SKM-1 treated with dmso at 0.1 percent for 144 hours (cell line): ENCODE measurements around the gene RERE.

Experiments
- DNase-seq: peaks from one replicate; lab custom pipeline; 2025; ENCODE audit not compliant: unreplicated experiment; lab: John Stamatoyannopoulos, UW

RERE gene

DNA sequence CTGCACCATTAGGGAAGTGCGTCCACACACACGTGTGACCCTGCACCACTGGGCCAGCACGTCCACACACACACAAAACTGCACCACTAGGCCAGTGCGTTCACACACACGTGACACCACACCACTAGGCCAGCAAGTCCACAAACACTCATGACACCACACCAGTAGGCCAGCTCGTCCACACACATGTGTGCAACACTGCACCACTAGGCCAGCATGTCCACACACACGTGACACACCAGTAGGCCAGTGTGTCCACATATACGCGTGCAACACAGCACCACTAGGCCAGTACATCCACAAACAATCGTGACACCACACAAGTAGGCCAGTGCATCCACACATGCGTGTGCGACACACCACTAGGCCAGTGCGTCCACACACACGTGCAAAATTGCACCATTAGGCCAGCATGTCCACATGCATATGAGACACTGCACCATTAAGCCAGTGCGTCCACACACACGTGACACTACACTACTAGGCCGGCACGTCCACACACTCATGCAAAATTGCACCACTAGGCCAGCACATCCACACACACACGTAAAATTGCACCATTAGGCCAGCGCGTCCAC, 264.5 kb downstream of the RERE start:
- DNase-seq: no peak

- no peak for DNase-seq
Observed at GRCh38 chr1:8551613-8552489, 265.6 kb downstream of the RERE start.

GRCh38 chr1:8551057-8551456, 266.4 kb downstream of the RERE start:
- no peak for DNase-seq

- DNase-seq: no peak
Observed at GRCh38 chr1:8547791-8548190, 269.6 kb downstream of the RERE start.

DNA sequence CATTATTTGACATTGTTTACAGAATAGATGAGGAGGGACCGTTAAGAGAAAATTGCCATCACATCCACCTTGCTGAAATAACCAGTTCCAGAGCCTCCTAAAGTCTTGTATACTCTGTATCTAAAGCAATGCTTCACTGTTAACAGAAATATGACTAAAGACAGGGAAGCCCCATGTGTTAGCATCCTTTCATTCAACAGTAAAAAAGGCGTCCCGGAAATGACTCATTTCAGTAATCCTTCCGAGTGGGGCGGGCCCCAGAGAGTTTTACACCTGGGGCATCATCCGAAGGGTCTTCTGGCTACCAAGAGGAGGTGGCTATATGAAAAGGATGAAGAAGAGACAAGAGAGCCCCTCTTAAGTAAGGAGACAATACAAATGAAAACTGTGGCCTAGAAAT, 272.4 kb downstream of the RERE start:
- DNase-seq: no peak

GRCh38 chr1:8544644-8545043, 272.8 kb downstream of the RERE start:
- no peak for DNase-seq

DNA sequence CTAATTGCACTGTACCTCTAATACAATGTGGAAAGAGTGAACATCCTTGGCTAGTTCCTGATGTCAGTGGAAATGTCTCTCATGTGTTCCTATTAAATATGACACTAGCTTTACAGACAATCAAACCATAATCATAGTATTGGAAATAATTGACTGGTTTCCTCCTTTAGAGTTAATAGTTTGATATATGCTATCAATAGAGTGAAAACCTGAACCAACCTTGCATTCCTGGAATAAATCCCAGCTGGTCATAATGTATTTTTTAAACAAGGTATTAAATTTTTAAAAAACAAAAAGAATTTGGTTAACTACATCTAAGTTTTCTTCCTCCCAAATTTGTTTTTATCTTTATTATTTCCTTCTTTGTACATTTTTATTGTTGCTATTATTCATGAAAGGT, 273.5 kb downstream of the RERE start:
- no peak for DNase-seq

DNA sequence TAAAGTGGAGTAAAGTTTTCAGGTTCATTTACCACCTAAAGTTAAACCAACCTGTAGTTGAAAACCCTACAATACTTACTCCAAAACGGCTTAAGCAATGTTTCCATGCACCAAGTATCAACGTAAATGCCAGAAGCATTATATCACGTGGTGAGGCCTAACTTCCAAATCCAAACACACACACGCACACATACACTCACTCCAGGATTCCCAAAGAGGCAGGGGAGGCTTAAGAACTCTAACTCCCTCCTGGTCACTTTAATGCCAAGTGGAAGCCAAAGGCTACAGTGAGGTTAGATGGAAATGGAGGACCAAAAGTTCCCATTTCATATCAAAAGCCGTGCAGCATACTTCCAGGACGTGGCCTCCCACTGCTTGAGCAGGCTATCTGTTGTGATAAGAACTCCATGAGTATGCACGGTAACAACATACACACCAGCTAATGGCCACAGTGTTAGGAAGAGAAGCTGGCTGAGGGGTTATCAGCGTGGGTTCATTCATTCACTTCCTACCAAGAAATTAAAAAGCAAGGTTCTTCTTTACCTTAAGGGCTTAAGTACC, 275.4 kb downstream of the RERE start:
- DNase-seq: no peak

- no peak for DNase-seq
Observed at GRCh38 chr1:8540971-8541370, 276.5 kb downstream of the RERE start.

DNA sequence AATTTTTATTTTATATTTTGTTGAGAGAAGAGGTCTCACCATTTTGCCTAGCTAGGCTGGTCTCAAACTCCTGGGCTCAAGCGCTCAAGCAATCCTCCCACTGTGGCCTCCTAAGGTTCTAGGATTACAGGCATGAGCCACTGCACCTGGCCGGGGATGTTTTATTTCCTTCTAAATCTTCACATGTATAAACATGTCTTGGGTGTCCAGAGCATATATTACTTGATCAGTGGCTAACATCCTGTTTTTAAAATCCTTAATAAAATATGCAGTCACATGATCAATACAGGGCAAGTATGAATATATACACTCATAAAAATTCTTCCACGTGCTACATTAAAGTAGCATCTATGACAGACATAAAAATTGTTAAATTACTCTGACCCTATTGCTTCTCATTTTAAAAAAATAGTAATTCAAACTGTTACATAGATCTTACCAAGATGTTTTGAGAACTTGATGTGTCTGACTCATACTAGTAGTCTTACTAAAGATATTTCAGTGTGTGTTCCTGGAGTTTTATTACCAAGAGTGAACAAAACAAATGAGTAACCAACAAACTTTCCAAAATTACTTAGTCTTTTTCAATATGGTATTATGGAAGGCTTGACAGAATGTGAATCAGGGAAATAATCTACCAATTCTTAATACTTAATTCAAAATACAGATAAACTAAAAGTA, 277.0 kb downstream of the RERE start:
- no peak for DNase-seq

- no peak for DNase-seq
Observed at GRCh38 chr1:8539683-8540082, 277.8 kb downstream of the RERE start.

DNA sequence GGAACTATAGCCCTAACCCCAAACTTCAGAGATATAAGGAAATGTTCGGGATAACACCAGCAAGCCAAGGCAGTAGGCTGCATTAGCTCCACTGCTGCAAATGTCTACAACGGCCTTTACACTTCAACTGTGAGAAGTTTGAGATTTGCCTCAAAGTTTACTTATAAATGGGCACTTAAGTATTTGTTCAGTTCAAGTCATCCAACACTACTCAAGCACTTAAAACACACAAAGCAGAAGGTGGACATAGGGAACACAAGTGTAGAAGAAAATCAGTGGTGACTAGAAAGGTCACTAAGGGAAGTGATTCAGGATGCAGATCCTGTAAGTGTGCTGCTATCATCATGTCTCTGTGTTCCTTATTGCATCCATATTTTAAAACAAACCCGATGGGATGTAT, 278.9 kb downstream of the RERE start:
- no peak for DNase-seq

DNA sequence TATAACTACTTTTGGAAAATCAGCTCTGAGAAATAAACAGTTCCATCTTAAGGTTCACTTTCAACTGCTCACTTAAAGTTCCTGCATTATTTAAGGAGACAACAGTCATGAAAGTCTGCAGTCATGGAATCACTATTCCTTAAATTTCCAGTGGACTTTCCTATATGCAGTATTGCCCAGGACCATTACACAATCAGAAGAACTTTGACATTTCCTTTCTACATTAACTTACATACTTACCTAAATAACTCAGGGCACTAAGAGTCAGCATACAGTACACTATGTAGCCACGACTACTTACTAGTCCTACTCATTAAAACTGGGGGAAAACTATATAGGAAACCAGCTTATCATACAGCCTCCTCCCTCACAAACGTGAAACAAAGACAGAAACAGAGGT, 279.4 kb downstream of the RERE start:
- DNase-seq: no peak

DNA sequence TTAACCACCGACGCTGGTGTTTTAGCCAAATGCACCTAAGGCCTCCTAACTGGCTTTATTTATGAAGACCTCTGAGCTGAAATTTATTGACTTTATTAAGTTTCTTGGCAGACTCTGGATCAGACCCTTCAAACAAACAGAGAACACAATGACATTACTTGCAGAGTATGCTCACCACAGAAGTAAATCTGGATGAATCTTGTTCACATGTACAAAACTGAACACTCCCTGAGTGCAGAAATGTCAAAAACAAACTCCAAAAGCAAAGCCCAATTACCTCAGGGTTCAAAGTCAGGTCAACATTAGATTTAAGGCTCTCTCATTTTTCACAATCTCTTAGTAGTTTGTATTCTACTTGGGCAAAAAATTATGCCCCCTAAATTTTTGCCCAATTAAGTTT, 280.9 kb downstream of the RERE start:
- DNase-seq: no peak

DNA sequence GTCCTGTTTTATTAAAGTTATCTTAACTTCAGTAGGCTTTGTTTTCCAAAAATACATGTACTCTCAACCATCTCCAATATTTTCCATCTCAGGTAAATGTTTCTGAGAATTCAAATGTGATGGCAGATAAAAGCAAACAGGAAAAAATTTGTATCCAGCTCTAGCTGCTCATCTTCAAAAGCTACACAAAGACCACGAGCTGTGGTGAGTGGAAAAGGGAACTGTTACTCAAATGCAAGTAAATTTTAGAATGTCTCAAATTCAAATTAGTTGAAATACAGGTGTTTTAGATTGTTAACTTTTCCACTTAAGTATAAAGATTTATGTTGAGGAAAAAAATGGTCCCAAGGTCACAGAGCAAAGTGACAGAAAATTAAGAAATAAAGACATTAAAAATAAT, 283.5 kb downstream of the RERE start:
- no peak for DNase-seq

GRCh38 chr1:8533124-8533523, 284.3 kb downstream of the RERE start:
- no peak for DNase-seq

DNA sequence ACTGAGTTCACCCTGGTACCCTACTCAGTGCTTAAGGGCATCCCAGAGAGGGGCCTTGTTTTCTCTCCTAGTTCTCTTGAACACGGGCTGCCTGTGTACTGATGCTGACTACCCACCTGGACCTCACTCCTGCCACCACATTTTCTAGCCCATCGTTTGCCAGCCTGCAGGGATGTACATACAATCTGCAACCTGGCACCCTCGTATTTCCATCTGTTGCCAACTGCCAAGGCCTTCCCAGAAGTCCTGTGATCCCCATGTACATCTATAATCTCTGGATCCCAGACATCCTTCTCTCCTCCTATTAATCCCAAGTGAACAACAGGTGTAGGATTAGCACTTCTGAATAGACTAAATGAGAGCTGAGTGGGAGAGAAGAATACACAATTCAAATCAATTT, 287.5 kb downstream of the RERE start:
- no peak for DNase-seq

GRCh38 chr1:8527941-8528340, 289.5 kb downstream of the RERE start:
- DNase-seq: no peak

DNA sequence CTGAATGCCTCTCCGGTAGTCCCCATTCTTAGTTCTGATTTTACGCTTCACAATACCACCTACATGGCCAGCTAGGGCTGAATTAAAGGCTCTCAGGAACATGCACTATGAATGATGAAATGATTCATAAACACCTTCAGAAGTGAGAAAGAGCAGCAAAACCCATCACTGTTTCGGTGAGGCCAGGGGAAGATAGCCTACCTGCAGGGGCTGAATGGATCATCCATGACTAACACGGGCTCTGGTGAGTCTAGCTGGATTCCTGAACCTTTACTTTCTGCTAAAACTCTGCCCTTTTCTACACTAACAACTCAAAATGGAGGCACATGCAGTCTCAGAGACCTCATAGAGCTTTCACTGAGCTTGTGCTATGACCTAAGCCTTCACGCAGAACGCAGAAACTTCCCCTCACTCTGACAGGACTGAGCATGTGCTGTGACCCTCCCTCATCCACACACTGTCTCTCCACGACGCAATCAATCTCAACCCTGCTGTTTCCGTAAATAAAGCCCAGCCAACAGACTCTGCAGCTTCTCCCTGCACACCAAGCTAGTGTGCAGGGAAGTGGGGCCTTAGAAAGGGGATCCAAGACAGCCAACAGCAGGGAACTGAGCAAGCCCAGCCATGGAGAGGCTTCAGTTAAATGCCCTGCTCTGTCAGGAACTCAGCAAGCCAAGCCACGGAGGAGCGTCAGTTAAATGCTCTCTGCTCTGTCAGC, 291.7 kb downstream of the RERE start:
- peak; percentile 93 for DNase-seq

DNA sequence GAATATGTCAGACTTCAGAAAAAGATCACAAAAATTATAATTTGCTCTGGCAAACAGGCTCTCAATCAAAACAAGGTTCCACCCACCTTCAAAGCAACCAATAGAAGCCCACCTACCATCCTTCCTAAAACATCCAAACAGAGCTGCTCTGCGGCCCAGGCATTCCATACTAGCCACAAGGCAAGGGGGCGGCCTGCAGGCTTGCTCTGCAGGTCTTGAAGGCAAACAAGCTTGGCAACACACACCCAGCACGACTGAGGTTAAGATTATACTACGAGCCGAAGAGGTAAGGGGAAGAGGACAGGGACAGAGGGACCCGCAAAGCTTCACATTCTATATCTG, 292.3 kb downstream of the RERE start:
- DNase-seq: no peak

- no peak for DNase-seq
Observed at GRCh38 chr1:8524627-8525157, 292.7 kb downstream of the RERE start.
